PC-3 (cell line): ENCODE measurements around the gene PPP1R12B. TPM values are rescaled to one million over a fixed set of nuclear protein-coding genes. Genes with fewer than 3 reads are reported as not detected.
A peak's percentile ranks its signal among the peaks of the same experiment; 100 is the strongest.

Source experiments
- ATAC-seq: fragments of 200-7000 bp; cut with Tn5 transposase; 2 replicates; pipeline ENCODE4 v1.9.1; 2020; ENCODE audit warnings: mild to moderate bottlenecking, moderate library complexity
- BruUV-seq: library from RNA; stranded (reverse); fragments of 400-500 nt; replicated peaks from 2 replicates; lab custom pipeline; 2021; lab: Mats Ljungman, UMichigan
- CTCF ChIA-PET: fragments of 300-600 bp; sonication (Branson Sonifier 250); formaldehyde crosslinking; loops from one replicate; lab custom pipeline; 2022; ENCODE audit warnings: antibody characterized with exemption; lab: Charles Lee
- POLR2A ChIA-PET: fragments of 300-600 bp; sonication (Branson Sonifier 250); formaldehyde crosslinking; loops from one replicate; lab custom pipeline; 2022; ENCODE audit warnings: antibody characterized with exemption; ENCODE audit not compliant: unreplicated experiment; lab: Charles Lee
- DNase-seq: peaks from one replicate; pipeline ENCODE4 v3.0.0-alpha.2; 2015
- H2AFZ ChIP-seq: fragments of 300-600 bp; sonication (generic); 2 replicates; pipeline ENCODE4 v1.6.0; 2016; ENCODE audit warnings: antibody characterized with exemption, low read length
- H3F3A ChIP-seq: fragments of 300-600 bp; sonication (generic); one replicate; pipeline ENCODE4 v1.6.0; 2017; ENCODE audit warnings: antibody characterized with exemption, low read length, control low read depth, mild to moderate bottlenecking; ENCODE audit not compliant: unreplicated experiment
- H3K27ac ChIP-seq: fragments of 300-600 bp; sonication (generic); 2 replicates; pipeline ENCODE4 v1.5.1; 2016; ENCODE audit warnings: mild to moderate bottlenecking, low read length
- H3K27me3 ChIP-seq: fragments of 300-600 bp; sonication (generic); 2 replicates; pipeline ENCODE4 v1.6.1; 2016; ENCODE audit warnings: low read length, mixed read lengths
- H3K36me3 ChIP-seq: fragments of 300-600 bp; sonication (generic); 2 replicates; pipeline ENCODE4 v1.6.1; 2016; ENCODE audit warnings: low read depth, mixed run types, low read length, mixed read lengths
- H3K4me1 ChIP-seq: fragments of 300-600 bp; sonication (generic); 2 replicates; pipeline ENCODE4 v1.5.1; 2016; ENCODE audit warnings: low read length; ENCODE audit not compliant: insufficient read depth
- H3K4me2 ChIP-seq: fragments of 300-600 bp; sonication (generic); 2 replicates; pipeline ENCODE4 v1.6.0; 2016; ENCODE audit warnings: low read length
- H3K4me3 ChIP-seq: fragments of 300-600 bp; sonication (generic); 2 replicates; pipeline ENCODE4 v1.5.1; 2016; ENCODE audit warnings: mild to moderate bottlenecking, low read length, mixed read lengths
- H3K79me2 ChIP-seq: fragments of 300-600 bp; sonication (generic); 2 replicates; pipeline ENCODE4 v1.6.1; 2017; ENCODE audit warnings: low read length, mixed read lengths
- H3K9ac ChIP-seq: fragments of 300-600 bp; sonication (generic); 2 replicates; pipeline ENCODE4 v1.6.0; 2016; ENCODE audit warnings: mild to moderate bottlenecking, low read length
- H3K9me2 ChIP-seq: fragments of 300-600 bp; sonication (generic); replicated peaks from 2 replicates; pipeline ENCODE4 v1.6.1; 2016; ENCODE audit warnings: mixed run types, low read length, mixed read lengths
- H3K9me3 ChIP-seq: fragments of 300-600 bp; sonication (generic); 2 replicates; pipeline ENCODE4 v1.6.1; 2016; ENCODE audit warnings: low read length, mixed read lengths
- H4K20me1 ChIP-seq: fragments of 300-600 bp; sonication (generic); 2 replicates; pipeline ENCODE4 v1.6.1; 2016; ENCODE audit warnings: low read length, mixed read lengths
- EZH2 ChIP-seq: fragments of 300-600 bp; sonication (generic); IDR thresholded peaks from one replicate; pipeline ENCODE4 v1.6.1; 2017; ENCODE audit warnings: antibody characterized with exemption, mild to moderate bottlenecking, low read length; ENCODE audit not compliant: unreplicated experiment
- EZH2phosphoT487 ChIP-seq: fragments of 300-600 bp; sonication (generic); IDR thresholded peaks from 2 replicates; pipeline ENCODE4 v1.6.1; 2018; ENCODE audit warnings: mild to moderate bottlenecking, antibody characterized with exemption, low read length, borderline replicate concordance
- intact Hi-C: fragments of 100-400 bp; cut with micrococcal nuclease; formaldehyde crosslinking; loops from 2 replicates; pipeline ENCODE4 v1.9.0; 2023
- total RNA-seq: library from RNA; depleted of rRNA; stranded (reverse); fragments of >200 nt; gene quantifications from 2 replicates; pipeline ENCODE4 v1.2.3, GENCODE V29; 2014
- TF ChIP-seq, protein P1 (sequence below): fragments of 300-600 bp; sonication (generic); conservative IDR thresholded peaks from 2 replicates; pipeline ENCODE4 v1.5.1; 2017; ENCODE audit warnings: antibody characterized with exemption, low read depth, mild to moderate bottlenecking, low read length

Gene PPP1R12B
- total RNA-seq, 1 experiment from 2014 or later, result 2.0 TPM

GRCh38 chr1:202592146-202592545 lies 243.6 kb downstream of the PPP1R12B start:
- DNase-seq (no peak), ATAC-seq (no peak)
- no peak overlapping the region for H3K4me3 ChIP-seq
- no peaks in the 10 kb centered on the region for H4K20me1 ChIP-seq
- no peak overlapping the region for H3K27ac ChIP-seq
- intact Hi-C loops, result no loop called here
- no peaks in the 10 kb centered on the region for H3K9me3 ChIP-seq
- no peaks in the 10 kb centered on the region for H3K9me2 ChIP-seq
- H3K79me2 ChIP-seq, result no peaks in the 10 kb centered on the region
- H3F3A ChIP-seq, result no peaks in the 10 kb centered on the region
- ChIA-PET CTCF (no interaction called here), POLR2A (no interaction called here)
- H3K9ac ChIP-seq, result no peak overlapping the region
- no TSS peak for BruUV-seq
- no peak overlapping the region for H3K4me2 ChIP-seq
- H3K4me1 ChIP-seq, result peaks cover 40% of the 10 kb centered on the region
- H2AFZ ChIP-seq, result no peak overlapping the region
- TF ChIP-seq, protein P1, sequence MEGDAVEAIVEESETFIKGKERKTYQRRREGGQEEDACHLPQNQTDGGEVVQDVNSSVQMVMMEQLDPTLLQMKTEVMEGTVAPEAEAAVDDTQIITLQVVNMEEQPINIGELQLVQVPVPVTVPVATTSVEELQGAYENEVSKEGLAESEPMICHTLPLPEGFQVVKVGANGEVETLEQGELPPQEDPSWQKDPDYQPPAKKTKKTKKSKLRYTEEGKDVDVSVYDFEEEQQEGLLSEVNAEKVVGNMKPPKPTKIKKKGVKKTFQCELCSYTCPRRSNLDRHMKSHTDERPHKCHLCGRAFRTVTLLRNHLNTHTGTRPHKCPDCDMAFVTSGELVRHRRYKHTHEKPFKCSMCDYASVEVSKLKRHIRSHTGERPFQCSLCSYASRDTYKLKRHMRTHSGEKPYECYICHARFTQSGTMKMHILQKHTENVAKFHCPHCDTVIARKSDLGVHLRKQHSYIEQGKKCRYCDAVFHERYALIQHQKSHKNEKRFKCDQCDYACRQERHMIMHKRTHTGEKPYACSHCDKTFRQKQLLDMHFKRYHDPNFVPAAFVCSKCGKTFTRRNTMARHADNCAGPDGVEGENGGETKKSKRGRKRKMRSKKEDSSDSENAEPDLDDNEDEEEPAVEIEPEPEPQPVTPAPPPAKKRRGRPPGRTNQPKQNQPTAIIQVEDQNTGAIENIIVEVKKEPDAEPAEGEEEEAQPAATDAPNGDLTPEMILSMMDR, result no peak
- no peaks in the 10 kb centered on the region for H3K36me3 ChIP-seq
- no peaks in the 10 kb centered on the region for H3K27me3 ChIP-seq

- Histone ChIP-seq H3K9me3 (no peaks in the 10 kb centered on the region), H3K9ac (no peak overlapping the region), H2AFZ (no peak overlapping the region), H3K4me1 (peaks cover 27% of the 10 kb centered on the region), H4K20me1 (no peaks in the 10 kb centered on the region), H3K27me3 (no peaks in the 10 kb centered on the region), H3K79me2 (no peaks in the 10 kb centered on the region), H3F3A (no peaks in the 10 kb centered on the region), H3K4me2 (no peak overlapping the region), H3K4me3 (no peak overlapping the region), H3K9me2 (no peaks in the 10 kb centered on the region), H3K36me3 (no peaks in the 10 kb centered on the region), H3K27ac (no peak overlapping the region)
- ATAC-seq (no peak), DNase-seq (peak; percentile 57)
- BruUV-seq, result no TSS peak
- POLR2A ChIA-PET, result no interaction called here
- intact Hi-C loops, result no loop called here
- TF ChIP-seq EZH2phosphoT487 (no peak), EZH2 (no peak)
- TF ChIP-seq, protein P1, result no peak
- CTCF ChIA-PET, result no interaction called here
Measured at GRCh38 chr1:202593845-202594244, 245.3 kb downstream of the PPP1R12B start.

- DNase-seq, result no peak
- H3K27me3 ChIP-seq, result no peaks in the 10 kb centered on the region
- CTCF ChIA-PET, result no interaction called here
- no peaks in the 10 kb centered on the region for H3K9me2 ChIP-seq
- H2AFZ ChIP-seq, result no peak overlapping the region
- no TSS peak for BruUV-seq
- no peak overlapping the region for H3K4me2 ChIP-seq
- peaks cover 12% of the 10 kb centered on the region; the same call in 1 of the 2 replicates for H3K4me1 ChIP-seq
- TF ChIP-seq EZH2phosphoT487, result no peak
- TF ChIP-seq, protein P1, result no peak
- TF ChIP-seq EZH2, result no peak
- H3K79me2 ChIP-seq, result no peaks in the 10 kb centered on the region
- H3F3A ChIP-seq, result no peaks in the 10 kb centered on the region
- H3K36me3 ChIP-seq, result no peaks in the 10 kb centered on the region
- H3K9ac ChIP-seq, result no peak overlapping the region
- H3K27ac ChIP-seq, result no peak overlapping the region
- H3K9me3 ChIP-seq, result no peaks in the 10 kb centered on the region
- intact Hi-C loops, result no loop called here
- no peak for ATAC-seq
- no peak overlapping the region for H3K4me3 ChIP-seq
- POLR2A ChIA-PET, result no interaction called here
- H4K20me1 ChIP-seq, result no peaks in the 10 kb centered on the region
Measured at GRCh38 chr1:202596638-202597037, 248.1 kb downstream of the PPP1R12B start.
